Measurements from ENCODE around the gene DENND1A.
"Not testable (repeated sequence)": the region's sequence is repeated elsewhere in the genome, so short reads cannot be mapped to it uniquely, and the experiment has no call there.

Gene DENND1A

GRCh38 chr9:123642291-123643278, 287.3 kb downstream of the DENND1A start:
- DNase-seq: no peak

GRCh38 chr9:123640792-123641222, 289.1 kb downstream of the DENND1A start:
- DNase-seq: no peak

- DNase-seq: no peak
Observed at GRCh38 chr9:123639743-123640142, 290.2 kb downstream of the DENND1A start.

- DNase-seq: peak; percentile 60
Observed at GRCh38 chr9:123637945-123638634, 291.8 kb downstream of the DENND1A start.

GRCh38 chr9:123637606-123637944, 292.4 kb downstream of the DENND1A start:
- no peak for DNase-seq

GRCh38 chr9:123636805-123637204, 293.1 kb downstream of the DENND1A start:
- not testable (repeated sequence) for DNase-seq

- no peak for DNase-seq
Observed at GRCh38 chr9:123631862-123632261, 298.1 kb downstream of the DENND1A start.

GRCh38 chr9:123630233-123630632, 299.7 kb downstream of the DENND1A start:
- no peak for DNase-seq

- no peak for DNase-seq
Observed at GRCh38 chr9:123629531-123629930, 300.4 kb downstream of the DENND1A start.

- DNase-seq: no peak
Observed at GRCh38 chr9:123622711-123623241, 307.1 kb downstream of the DENND1A start.

GRCh38 chr9:123620239-123620638, 309.7 kb downstream of the DENND1A start:
- DNase-seq: no peak

GRCh38 chr9:123617952-123618678, 311.8 kb downstream of the DENND1A start:
- no peak for DNase-seq

GRCh38 chr9:123617286-123617685, 312.6 kb downstream of the DENND1A start:
- no peak for DNase-seq

- no peak for DNase-seq
Observed at GRCh38 chr9:123616707-123617106, 313.2 kb downstream of the DENND1A start.

- no peak for DNase-seq
Observed at GRCh38 chr9:123615381-123615780, 314.5 kb downstream of the DENND1A start.

- no peak for DNase-seq
Observed at GRCh38 chr9:123614306-123615263, 315.3 kb downstream of the DENND1A start.

- DNase-seq: no peak
Observed at GRCh38 chr9:123611226-123611625, 318.7 kb downstream of the DENND1A start.

- DNase-seq: no peak
Observed at GRCh38 chr9:123609844-123610243, 320.1 kb downstream of the DENND1A start.

- DNase-seq: no peak
Observed at GRCh38 chr9:123608104-123608503, 321.8 kb downstream of the DENND1A start.

- no peak for DNase-seq
Observed at GRCh38 chr9:123607479-123607878, 322.4 kb downstream of the DENND1A start.

GRCh38 chr9:123606141-123606540, 323.8 kb downstream of the DENND1A start:
- no peak for DNase-seq

- no peak for DNase-seq
Observed at GRCh38 chr9:123605286-123605685, 324.6 kb downstream of the DENND1A start.
